ENCODE data around the gene ACTA2.

DNA sequence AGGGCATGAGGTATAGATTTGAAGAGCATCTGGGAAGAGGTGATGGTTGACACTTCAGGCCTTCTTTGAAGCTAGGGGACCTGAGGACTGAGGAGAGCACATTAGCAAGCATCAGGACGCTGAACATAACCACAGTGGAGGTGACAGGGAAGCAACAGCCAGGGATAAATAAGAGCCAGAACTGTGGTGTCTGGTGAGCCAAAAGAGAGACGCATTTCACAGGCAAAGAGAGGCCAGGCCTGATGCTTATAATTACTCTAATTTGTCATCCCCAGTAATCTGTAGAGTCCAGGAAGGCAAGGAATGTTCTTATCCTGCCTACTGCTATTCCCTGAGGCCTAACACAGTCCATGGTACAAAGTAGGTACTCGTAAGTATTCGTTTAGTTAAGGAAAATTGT, 27.7 kb upstream of the ACTA2 start:
- TF ChIP-seq, protein P1, sequence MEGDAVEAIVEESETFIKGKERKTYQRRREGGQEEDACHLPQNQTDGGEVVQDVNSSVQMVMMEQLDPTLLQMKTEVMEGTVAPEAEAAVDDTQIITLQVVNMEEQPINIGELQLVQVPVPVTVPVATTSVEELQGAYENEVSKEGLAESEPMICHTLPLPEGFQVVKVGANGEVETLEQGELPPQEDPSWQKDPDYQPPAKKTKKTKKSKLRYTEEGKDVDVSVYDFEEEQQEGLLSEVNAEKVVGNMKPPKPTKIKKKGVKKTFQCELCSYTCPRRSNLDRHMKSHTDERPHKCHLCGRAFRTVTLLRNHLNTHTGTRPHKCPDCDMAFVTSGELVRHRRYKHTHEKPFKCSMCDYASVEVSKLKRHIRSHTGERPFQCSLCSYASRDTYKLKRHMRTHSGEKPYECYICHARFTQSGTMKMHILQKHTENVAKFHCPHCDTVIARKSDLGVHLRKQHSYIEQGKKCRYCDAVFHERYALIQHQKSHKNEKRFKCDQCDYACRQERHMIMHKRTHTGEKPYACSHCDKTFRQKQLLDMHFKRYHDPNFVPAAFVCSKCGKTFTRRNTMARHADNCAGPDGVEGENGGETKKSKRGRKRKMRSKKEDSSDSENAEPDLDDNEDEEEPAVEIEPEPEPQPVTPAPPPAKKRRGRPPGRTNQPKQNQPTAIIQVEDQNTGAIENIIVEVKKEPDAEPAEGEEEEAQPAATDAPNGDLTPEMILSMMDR (IDR thresholded peaks at IDR 0.05) = no peak
- no peak for TF ChIP-seq POLR2A (IDR thresholded peaks at IDR 0.05)

Measured in tibial nerve (tissue), 3 donors.